ENCODE measurements around the gene STX3.

- TF ChIP-seq CTCF (conservative IDR thresholded peaks at IDR 0.05; ENCODE audit: low read length) (no peak), EZH2phosphoT487 (IDR thresholded peaks at IDR 0.05; ENCODE audit: borderline replicate concordance) (no peak)
Measured at GRCh38 chr11:59760771-59761170, 5.6 kb downstream of the STX3 start.
